DLD1 (cell line): ENCODE data around the gene PMEPA1.

Source experiments
- in situ Hi-C: cut with HindIII; loops from 2 replicates; pipeline ENCODE4 v1.10.0; 2017; ENCODE audit warnings: low sequenced_read_pairs

PMEPA1 gene

DNA sequence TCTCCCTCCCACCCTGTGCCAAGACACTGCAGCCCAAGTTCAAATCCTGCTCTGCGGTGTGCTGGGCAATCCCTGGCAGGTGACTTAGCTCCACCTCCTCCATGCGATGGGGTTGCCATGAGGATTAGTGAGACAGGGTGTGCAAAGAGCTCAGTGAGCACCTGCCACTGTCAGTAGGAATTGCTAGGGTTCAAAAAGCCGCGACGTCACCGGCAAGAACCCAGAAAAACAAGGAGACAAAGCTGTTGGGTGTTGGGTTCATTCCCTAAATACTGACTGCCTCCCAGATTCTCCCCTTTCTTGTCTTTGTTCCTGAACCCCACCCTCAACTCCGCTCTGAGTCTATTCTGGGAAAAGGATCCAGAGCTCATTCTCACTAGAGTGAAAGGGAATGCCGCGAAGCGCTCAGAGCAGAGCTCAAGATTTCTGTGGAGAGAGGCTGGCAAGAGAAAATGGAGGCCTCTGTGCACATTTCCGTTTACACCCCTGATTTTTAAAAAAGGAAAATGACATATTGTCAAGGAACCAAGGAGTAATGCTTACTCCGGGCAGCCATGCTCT, 13.3 kb downstream of the PMEPA1 start:
- in situ Hi-C loops: no loop called here

GRCh38 chr20:57695940-57696339, 13.9 kb downstream of the PMEPA1 start:
- in situ Hi-C loops: no loop called here

GRCh38 chr20:57695012-57695411, 14.8 kb downstream of the PMEPA1 start:
- in situ Hi-C loops: no loop called here

- in situ Hi-C loops: no loop called here
Measured at GRCh38 chr20:57694481-57694880, 15.3 kb downstream of the PMEPA1 start.

DNA sequence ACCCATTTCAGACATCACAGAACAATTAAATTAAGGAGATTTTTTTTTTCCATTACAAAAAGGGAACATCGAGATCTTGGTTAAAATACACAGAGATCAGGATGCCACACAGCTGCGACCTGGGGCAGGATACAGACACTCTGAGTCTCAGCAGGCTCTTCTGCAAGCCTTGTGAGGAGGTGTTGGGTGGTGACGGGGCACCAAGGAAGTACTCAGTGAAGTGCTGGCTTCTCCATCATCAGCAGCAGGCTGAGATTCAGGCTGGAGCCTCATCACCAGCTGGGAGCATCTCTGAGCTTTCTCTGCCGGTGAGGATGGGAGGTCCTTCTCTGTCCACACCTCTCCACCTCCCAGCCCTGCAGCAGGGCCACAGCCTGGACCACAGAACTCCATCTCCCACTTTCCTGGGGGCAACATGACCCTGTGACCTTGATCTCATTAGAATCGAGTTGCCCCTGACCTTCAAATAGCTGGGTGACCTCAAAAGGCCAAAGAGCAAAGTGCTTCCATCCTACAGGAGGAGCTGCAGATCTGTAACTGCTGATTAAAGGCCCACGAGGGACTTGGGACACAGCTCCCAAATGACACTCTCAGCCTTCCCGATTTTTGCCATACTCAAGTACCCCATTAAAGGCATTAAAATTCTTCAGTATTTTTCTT, 16.0 kb downstream of the PMEPA1 start:
- in situ Hi-C loops: no loop called here

DNA sequence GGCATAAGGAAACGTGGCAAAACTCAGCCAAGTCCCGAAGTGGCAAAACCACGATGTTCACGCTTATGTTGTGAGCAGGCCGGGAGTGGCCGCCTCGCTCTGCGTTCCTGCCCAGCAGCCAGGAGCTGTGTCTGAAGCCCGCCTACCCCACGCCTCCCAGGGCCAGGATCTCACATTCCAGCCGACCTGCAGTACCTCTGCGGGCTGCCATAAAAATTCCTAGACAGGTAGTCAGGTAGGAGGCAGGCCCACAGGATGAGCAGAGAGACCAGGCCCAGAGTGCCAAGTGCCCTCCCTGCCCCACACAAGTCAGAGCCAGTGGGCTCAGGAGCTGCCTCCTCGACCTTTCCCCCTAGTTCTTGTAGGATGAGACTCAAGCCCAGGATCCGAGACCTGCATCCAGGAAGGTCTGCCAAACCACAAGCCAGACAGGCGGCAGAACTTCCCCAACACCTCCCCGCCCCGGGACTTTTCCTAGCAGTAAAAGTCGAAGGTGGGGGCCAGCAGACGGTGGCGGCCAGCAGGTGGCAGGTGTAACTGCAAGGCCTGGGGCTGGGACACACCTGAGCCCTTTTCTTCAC, 16.7 kb downstream of the PMEPA1 start:
- in situ Hi-C loops: no loop called here

DNA sequence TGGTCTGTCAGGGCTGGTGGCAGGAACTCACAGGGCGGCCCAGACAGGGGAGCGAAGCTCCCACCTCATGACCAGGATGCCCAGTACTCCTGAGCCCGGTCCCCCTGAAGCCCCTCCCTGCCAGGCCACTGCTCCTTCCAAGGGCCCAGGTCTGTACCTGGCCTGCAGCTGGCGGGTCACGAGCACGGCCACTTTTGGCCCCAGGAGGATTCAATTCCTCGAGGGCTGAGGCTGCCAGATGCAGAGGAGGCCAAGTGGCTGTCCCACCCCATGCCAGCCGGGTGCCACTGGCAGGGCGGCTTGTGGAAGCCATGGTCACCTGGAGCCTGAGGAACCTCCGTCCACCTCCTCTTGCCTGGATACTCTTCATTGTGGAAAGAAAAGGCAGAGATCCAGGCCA, 17.4 kb downstream of the PMEPA1 start:
- in situ Hi-C loops: no loop called here

- in situ Hi-C loops: no loop called here
Measured at GRCh38 chr20:57691699-57692098, 18.1 kb downstream of the PMEPA1 start.

DNA sequence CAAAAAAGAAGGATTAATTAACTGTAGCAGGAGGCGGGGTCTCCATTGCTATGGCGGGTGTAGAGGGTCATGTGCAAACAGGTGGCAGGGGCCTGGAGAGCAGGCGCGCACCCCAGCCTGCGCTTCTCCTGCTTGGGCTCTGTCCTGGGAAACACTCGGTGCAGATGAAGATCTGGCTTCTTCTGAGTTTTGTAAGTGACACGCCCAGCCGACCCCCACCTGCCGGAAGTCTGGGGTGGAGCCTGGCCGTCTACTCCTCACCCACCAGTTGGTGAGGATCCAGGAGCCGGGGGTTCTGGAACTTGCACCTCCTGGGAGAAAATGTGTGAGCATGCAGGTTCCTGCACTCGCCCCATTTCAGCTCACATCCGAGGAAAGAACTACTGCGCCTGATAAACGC, 19.3 kb downstream of the PMEPA1 start:
- in situ Hi-C loops: no loop called here

DNA sequence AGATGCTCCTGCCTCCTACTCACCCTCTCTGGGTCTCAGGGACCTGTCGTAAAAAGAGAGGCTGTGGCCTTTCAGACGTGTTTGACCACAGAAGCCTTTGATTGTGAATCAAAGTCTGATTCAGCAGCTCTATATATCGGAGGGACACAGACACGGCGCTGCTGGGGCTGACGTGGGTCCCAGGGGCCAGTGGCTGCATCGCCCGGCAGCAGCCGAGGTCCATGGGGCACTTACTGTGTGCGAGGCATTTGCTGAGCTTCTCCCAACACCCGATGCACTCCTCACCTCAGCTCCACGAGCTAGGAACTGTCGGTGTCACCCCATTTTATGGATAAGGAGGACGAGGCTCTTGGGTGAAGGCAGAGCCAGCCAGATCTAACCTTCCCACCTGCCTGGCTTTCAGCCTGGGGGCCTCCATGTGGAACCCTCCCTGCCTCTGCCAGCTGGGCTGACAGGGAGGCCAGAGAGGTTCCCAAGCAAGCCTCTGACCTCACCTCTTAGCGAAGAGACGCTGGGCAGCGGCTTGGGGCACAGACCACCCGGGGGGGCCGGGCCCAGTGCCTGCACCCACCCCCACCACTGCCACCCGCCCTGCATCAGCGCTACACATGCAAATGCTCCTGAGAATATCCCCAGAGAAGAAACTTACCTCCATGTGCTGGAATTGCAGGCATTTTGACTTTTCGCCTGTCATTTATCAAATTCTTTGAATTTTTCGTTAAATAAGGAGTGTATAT, 19.9 kb downstream of the PMEPA1 start:
- in situ Hi-C loops: no loop called here

DNA sequence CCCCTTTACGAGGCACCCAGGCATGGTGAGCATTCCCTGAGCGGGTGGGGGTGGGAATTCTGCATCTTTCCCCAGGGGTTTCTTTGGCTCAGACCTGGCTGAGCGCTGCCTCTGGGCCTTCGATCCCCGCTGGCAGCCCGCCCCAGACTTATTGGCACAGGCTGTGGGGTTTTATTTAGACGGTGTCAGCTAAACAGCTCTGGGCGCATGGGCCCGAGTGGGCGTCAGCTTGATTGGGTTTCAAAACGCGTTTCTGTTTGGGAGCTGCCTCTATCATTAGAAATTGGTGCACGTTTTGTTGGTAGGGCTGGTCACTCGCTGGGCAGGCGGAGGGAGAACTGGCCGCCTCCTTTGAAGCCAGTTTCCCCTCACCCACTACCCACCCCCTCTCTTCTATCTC, 21.0 kb downstream of the PMEPA1 start:
- in situ Hi-C loops: no loop called here

DNA sequence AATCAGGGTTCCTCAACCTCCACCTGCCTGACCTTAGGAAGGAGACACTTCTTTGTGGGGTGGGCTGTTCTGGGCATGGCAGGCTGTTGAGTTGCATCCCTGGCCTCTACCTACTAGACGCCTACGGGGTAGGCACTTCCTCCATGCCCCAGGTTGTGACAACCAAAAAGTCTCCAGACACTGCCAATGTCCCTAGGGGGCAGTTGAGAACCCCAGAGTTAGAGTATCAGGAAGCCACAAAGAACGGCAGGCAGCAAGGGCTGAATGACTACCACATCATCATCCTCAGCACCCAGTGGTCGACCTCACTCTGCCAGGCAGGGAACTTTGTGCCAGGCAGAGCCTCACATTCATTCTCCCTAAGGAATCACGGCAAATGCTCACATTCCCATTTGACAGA, 21.5 kb downstream of the PMEPA1 start:
- in situ Hi-C loops: no loop called here

GRCh38 chr20:57686931-57687652, 22.7 kb downstream of the PMEPA1 start:
- in situ Hi-C loops: no loop called here

DNA sequence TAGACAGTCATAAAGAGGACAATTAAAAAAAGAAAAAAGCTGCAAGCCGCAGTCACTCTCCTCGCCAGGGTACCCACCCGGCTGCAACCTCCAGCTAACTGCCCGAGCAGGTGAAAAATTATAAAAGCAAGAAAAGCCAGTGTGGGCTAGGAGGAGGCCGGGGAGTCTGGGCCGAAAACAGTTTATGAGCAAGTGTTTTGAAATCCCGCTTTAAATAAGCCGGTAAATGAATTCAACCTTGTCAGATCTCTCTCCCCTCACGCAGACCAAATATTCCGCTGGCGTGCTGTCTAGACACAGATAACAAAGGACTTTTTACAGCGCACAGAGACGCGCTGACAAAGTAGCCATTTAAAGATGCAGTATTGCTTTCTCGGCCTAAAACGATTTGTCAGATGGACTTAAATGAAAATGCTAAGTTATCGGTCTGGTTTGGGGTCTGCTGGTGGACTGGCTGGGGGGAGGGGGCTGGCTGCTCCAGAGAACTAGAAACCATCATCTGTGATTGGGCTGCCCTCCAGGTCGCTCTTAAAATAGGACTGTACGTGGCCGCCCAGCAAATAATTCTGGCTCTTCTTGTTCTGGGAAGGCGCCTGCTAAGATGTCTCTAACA, 24.6 kb downstream of the PMEPA1 start:
- in situ Hi-C loops: no loop called here

DNA sequence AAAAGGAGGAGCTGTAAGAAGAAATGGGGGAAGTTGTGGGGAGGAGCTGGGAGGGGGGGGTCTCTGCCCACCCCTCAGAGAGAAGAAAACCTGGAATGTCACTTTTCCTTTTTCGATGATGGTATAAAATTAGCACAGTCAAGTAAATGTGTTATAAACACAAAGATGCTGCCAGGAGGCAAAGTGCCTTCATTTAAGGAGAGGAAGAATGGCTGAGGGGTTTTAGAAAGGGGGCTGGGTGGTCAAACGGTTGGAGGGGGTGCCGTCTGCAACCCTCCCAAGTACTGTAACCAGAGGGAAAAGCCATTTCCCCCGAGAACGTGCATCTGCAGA, 25.0 kb downstream of the PMEPA1 start:
- in situ Hi-C loops: no loop called here

DNA sequence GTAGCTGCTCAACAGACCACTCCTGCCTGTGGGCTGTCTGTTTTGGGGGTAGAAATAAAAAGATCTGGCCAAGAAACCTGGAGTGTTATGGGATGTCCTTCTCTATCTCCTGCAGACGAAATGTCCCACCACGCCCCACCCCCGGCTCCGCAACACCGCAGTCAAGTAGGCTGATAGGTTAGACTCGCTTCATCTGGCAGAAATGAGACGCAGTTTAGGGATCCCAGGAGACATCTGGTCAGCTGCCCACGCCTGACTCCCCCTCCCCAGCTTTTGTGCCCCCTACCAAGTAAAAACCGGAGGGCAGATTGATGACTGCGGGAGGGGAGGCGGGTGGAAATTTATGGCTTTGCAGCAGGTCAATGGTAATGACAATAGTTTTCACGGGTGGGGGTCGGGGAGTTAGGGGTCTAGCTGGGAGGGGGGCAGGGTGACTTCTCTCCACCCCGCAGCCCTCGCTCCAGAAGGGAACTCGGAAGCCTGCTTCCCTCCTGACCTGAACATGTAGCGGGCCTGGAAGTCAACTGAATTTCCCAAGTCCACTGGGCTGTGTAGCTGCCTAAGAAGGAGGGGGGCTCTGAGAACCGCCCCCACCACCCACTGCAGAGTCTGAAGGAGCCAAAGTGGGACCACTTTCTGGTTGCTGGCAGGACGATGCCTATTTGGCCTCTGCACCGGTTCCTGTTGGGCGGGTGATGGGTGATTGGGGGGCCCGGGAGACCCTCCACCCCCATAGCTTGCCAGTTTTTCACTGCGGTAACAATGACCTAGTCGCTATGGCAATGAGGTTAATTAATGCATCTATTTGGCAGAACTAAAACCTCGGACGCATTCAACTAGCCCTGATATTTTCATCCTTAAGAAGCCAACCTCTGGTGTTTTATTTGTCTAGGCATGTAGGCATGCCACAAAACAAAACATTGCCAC, 25.7 kb downstream of the PMEPA1 start:
- in situ Hi-C loops: no loop called here

- in situ Hi-C loops: no loop called here
Measured at GRCh38 chr20:57683287-57683686, 26.5 kb downstream of the PMEPA1 start.

DNA sequence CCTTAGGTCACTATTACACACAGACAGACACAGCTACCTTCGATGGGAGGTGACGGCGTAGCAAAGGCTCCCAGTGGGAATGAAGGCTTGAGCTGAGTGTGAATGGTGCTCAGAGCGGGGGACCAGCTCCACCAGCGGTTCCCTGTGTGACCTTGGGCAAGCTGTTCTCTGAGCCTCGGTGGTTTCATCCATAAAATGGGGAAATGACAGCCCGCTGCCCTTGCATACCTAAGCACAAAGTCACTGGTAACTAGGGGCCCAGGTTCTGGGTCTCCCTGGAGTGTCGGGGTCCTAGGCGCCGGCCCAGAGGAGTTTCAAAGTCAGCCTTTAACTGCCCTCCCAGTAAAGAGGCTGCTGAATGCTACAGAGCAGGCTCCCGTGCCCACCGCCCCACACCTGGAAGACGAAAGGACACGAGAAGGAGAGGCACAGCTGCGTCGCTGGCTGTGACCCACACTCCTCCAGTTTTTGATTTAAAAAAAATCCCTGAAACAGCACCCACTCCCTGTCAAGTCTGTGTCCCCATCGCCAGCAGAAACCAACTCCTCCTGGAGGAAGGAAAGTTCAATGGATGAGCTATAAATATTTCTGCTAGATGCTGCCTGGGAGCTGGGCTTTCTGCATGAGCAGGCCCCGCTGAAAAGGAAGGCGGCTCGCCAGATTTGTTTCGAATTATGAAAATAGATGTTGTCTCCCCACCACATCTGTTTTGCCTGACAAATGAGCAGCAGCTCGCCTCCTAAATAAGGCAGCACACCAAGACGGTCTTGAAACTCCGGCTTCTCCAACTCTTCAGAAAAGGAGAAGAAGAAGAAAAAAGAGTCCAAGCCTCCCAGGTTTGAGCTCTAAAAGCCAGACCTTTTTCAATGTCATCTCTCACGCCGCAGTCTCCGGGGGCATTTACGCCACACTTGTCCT, 27.4 kb downstream of the PMEPA1 start:
- in situ Hi-C loops: no loop called here
